ENCODE data around the gene SLC7A7.

DNA sequence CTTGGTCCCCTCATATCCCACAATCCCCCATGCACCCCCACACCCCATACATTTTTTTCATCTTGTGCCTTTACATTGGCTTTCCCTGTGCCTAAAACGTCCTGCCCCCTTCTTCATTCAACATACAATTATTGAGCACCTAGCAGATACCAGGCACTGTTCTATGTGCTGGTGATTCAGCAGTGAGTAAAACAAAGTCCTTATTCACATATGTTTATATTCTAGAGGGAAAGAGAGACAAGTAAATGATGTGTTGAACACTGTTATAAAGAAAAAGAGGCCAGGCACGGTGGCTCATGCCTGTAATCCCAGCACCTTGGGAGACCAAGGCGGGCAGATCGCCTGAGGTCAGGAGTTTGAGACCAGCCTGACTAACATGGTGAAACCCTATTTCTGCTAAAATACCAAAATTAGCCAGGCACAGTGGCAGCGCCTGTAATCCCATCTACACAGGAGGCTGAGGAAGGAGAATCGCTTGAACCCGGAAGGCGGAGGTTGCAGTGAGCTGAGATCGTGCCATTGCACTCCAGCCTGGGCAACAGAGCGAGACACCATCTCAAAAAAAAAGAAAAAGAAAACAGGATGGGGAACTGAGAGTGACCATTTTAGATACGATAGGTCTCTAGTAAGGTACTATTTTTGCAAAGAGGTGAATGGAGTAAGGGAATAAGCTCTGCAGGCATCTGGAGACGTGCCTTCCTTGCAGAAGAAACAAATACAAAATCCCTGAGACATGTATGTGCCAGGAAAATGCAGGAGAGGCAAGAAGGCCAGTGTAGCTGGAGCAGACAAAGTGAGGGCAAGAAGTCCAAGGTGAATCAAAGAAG lies 12.2 kb downstream of the SLC7A7 start:
- no peak for TF ChIP-seq CTCF (conservative IDR thresholded peaks at IDR 0.05)
- no peak for TF ChIP-seq EZH2 (IDR thresholded peaks at IDR 0.05; ENCODE audit: low read depth)

All from PC-9 (cell line).